HG03097 (cell line): Measurements from ENCODE around the gene SLC5A2.
"Not testable (repeated sequence)": the region's sequence is repeated elsewhere in the genome, so short reads cannot be mapped to it uniquely, and the experiment has no call there.

Experiments used
- ATAC-seq: cut with Tn5 transposase; IDR thresholded peaks from one replicate; pipeline ENCODE4 v1.9.1; 2021; ENCODE audit not compliant: unreplicated experiment, low FRiP score

Gene SLC5A2

GRCh38 chr16:31483081-31483480, at the start of gene SLC5A2:
TSS of gene SLC5A2 (plus strand) at chr16:31483123. CDS start at chr16:31483137, 14 bp downstream.
- ATAC-seq = no peak

GRCh38 chr16:31435341-31436220, 47.3 kb upstream of the SLC5A2 start:
- no peak for ATAC-seq

- no peak for ATAC-seq
These were observed 46.5 kb upstream of the SLC5A2 start for GRCh38 chr16:31436221-31437045.

GRCh38 chr16:31438414-31438813, 44.5 kb upstream of the SLC5A2 start:
- no peak for ATAC-seq

GRCh38 chr16:31439023-31439422, 43.9 kb upstream of the SLC5A2 start:
- ATAC-seq = not testable (repeated sequence)

GRCh38 chr16:31439519-31439918, 43.4 kb upstream of the SLC5A2 start:
- ATAC-seq = no peak

GRCh38 chr16:31440516-31441184, 42.3 kb upstream of the SLC5A2 start:
- ATAC-seq = no peak

GRCh38 chr16:31441956-31442355, 41.0 kb upstream of the SLC5A2 start:
- ATAC-seq = no peak

GRCh38 chr16:31445931-31446330, 37.0 kb upstream of the SLC5A2 start:
- not testable (repeated sequence) for ATAC-seq

- no peak for ATAC-seq
These were observed 31.7 kb upstream of the SLC5A2 start for GRCh38 chr16:31451201-31451600.

GRCh38 chr16:31451681-31452351, 31.1 kb upstream of the SLC5A2 start:
- no peak for ATAC-seq

GRCh38 chr16:31452631-31453106, 30.3 kb upstream of the SLC5A2 start:
- ATAC-seq = no peak

- ATAC-seq = no peak
These were observed 29.4 kb upstream of the SLC5A2 start for GRCh38 chr16:31453255-31454204.

GRCh38 chr16:31455601-31456314, 27.2 kb upstream of the SLC5A2 start:
- ATAC-seq = no peak

GRCh38 chr16:31456988-31457360, 25.9 kb upstream of the SLC5A2 start:
- no peak for ATAC-seq

GRCh38 chr16:31458073-31458843, 24.7 kb upstream of the SLC5A2 start:
- peak; percentile 15 for ATAC-seq

- peak; percentile 62 for ATAC-seq
These were observed 23.9 kb upstream of the SLC5A2 start, which contains the start of gene ARMC5 for GRCh38 chr16:31458844-31459686. TSS of gene ARMC5 (plus strand) at chr16:31459501. CDS start at chr16:31459525, 24 bp downstream.
